GM23248 (cell line): Measurements from ENCODE around the gene CLPX.

Experiments used
- EZH2 ChIP-seq: fragments of 200-600 bp; sonication (generic); IDR thresholded peaks from 2 replicates; pipeline ENCODE4 v1.6.1; 2018; ENCODE audit warnings: antibody characterized with exemption, mild to moderate bottlenecking; ENCODE audit not compliant: insufficient read depth, poor library complexity, severe bottlenecking
- EZH2phosphoT487 ChIP-seq: fragments of 200-600 bp; sonication (generic); IDR thresholded peaks from 2 replicates; pipeline ENCODE4 v1.6.1; 2018; ENCODE audit warnings: antibody characterized with exemption, moderate library complexity, mild to moderate bottlenecking, low read depth; ENCODE audit not compliant: insufficient read depth

- TF ChIP-seq EZH2, result no peak
- no peak for TF ChIP-seq EZH2phosphoT487
Measured at GRCh38 chr15:65175511-65175910, 9.6 kb downstream of the CLPX start.
